Loucy (cell line): ENCODE measurements around the gene TRIM31.
"Not testable (repeated sequence)": the region's sequence is repeated elsewhere in the genome, so short reads cannot be mapped to it uniquely, and the experiment has no call there.

Experiments used
- H2AFZ ChIP-seq: fragments of 200-600 bp; sonication (generic); 2 replicates; pipeline ENCODE4 v1.6.0; 2016; ENCODE audit warnings: antibody characterized with exemption, mild to moderate bottlenecking, low read length, moderate library complexity
- H3F3A ChIP-seq: fragments of 200-600 bp; 2 replicates; pipeline ENCODE4 v1.6.0; 2016; ENCODE audit warnings: antibody characterized with exemption, low read depth, mild to moderate bottlenecking
- H3K27me3 ChIP-seq: fragments of 200-600 bp; sonication (generic); 2 replicates; pipeline ENCODE4 v1.6.1; 2014; ENCODE audit warnings: low read length, mild to moderate bottlenecking; ENCODE audit not compliant: insufficient read depth, poor library complexity, severe bottlenecking
- H3K36me3 ChIP-seq: fragments of 200-600 bp; sonication (generic); 2 replicates; pipeline ENCODE4 v1.6.1; 2016; ENCODE audit warnings: low read length; ENCODE audit not compliant: insufficient read depth
- H3K4me1 ChIP-seq: fragments of 200-600 bp; sonication (generic); 2 replicates; pipeline ENCODE4 v1.5.1; 2014; ENCODE audit warnings: low read length, mild to moderate bottlenecking; ENCODE audit not compliant: insufficient read depth, poor library complexity, severe bottlenecking
- H3K4me2 ChIP-seq: fragments of 200-600 bp; sonication (generic); 2 replicates; pipeline ENCODE4 v1.6.0; 2014; ENCODE audit warnings: antibody characterized with exemption, low read length, low read depth, mild to moderate bottlenecking; ENCODE audit not compliant: poor library complexity, severe bottlenecking
- H3K4me3 ChIP-seq: fragments of 200-600 bp; sonication (generic); 2 replicates; pipeline ENCODE4 v1.5.1; 2014; ENCODE audit warnings: low read length, mild to moderate bottlenecking, mixed read lengths; ENCODE audit not compliant: poor library complexity, severe bottlenecking
- H3K79me2 ChIP-seq: fragments of 200-600 bp; sonication (generic); 2 replicates; pipeline ENCODE4 v1.6.1; 2014; ENCODE audit warnings: low read length; ENCODE audit not compliant: insufficient read depth
- H3K9ac ChIP-seq: fragments of 200-600 bp; sonication (generic); 2 replicates; pipeline ENCODE4 v1.6.0; 2014; ENCODE audit warnings: mild to moderate bottlenecking, low read depth, low read length, moderate library complexity; ENCODE audit not compliant: poor library complexity, severe bottlenecking
- H3K9me2 ChIP-seq: fragments of 200-600 bp; sonication (generic); replicated peaks from 2 replicates; pipeline ENCODE4 v1.6.1; 2016; ENCODE audit warnings: low read depth, low read length, mixed read lengths
- H3K9me3 ChIP-seq: fragments of 200-600 bp; sonication (generic); 2 replicates; pipeline ENCODE4 v1.6.1; 2014; ENCODE audit warnings: mild to moderate bottlenecking, antibody characterized with exemption, low read length, low read depth; ENCODE audit not compliant: insufficient read depth
- H4K20me1 ChIP-seq: fragments of 200-600 bp; sonication (generic); 2 replicates; pipeline ENCODE4 v1.6.0; 2014; ENCODE audit warnings: antibody characterized with exemption, low read length, mild to moderate bottlenecking; ENCODE audit not compliant: insufficient read depth, poor library complexity, severe bottlenecking
- EZH2phosphoT487 ChIP-seq: fragments of 200-600 bp; IDR thresholded peaks from 2 replicates; pipeline ENCODE4 v1.6.1; 2018; ENCODE audit warnings: antibody characterized with exemption, mild to moderate bottlenecking, moderate library complexity, borderline replicate concordance
- TF ChIP-seq, protein P1 (sequence below): fragments of 200-600 bp; sonication (generic); conservative IDR thresholded peaks from 2 replicates; pipeline ENCODE4 v1.5.1; 2014; ENCODE audit warnings: mild to moderate bottlenecking, antibody characterized with exemption, low read length

The TRIM31 gene

DNA sequence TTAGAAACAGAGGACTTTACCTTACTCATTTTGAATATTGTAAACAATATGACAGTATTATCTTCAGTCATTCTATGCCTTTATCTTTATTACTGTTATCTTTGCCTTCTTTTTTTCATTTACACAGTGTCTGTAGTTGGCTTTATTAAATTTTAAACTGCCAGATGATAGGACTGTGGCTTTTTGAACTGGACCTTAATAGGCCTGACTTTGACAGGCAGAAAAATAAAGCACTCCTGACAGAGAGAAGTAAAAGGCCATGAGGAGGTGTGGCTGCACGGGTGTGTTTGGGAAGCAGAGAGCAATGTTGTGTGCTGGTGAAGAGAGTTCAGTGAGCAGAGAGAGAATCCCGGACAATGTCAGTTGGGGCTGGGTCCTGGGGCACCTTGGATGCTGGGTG, 30.9 kb upstream of the TRIM31 start:
- peak overlapping the region; percentile 78 for H2AFZ ChIP-seq
- no peak overlapping the region for H3K4me2 ChIP-seq

DNA sequence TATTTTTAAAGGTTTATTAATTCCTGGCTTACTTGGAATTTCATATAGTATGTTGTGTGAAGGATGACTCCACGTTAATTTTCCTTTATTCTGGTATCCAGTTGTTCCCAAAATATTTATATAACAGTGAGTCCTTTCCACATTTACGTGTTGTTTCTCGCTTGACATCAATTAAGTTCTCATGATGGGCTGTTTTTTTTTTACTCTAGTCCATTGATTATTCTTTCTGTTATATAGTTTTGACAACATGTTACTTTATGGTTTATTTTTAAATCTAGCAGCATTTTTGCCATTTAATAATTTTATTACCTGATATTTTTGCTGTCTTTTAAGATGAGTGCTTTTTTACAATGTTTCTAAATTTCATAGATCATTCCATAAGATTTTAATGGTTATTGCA, 29.8 kb upstream of the TRIM31 start:
- no peaks in the 10 kb centered on the region for H3K9me2 ChIP-seq
- no peak for TF ChIP-seq EZH2phosphoT487
- TF ChIP-seq, protein P1, sequence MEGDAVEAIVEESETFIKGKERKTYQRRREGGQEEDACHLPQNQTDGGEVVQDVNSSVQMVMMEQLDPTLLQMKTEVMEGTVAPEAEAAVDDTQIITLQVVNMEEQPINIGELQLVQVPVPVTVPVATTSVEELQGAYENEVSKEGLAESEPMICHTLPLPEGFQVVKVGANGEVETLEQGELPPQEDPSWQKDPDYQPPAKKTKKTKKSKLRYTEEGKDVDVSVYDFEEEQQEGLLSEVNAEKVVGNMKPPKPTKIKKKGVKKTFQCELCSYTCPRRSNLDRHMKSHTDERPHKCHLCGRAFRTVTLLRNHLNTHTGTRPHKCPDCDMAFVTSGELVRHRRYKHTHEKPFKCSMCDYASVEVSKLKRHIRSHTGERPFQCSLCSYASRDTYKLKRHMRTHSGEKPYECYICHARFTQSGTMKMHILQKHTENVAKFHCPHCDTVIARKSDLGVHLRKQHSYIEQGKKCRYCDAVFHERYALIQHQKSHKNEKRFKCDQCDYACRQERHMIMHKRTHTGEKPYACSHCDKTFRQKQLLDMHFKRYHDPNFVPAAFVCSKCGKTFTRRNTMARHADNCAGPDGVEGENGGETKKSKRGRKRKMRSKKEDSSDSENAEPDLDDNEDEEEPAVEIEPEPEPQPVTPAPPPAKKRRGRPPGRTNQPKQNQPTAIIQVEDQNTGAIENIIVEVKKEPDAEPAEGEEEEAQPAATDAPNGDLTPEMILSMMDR, result no peak
- no peak overlapping the region for H3K4me2 ChIP-seq
- H3K27me3 ChIP-seq, result no peaks in the 10 kb centered on the region
- peaks cover 29% of the 10 kb centered on the region for H3K4me1 ChIP-seq
- H3K9ac ChIP-seq, result no peak overlapping the region
- H3K79me2 ChIP-seq, result no peaks in the 10 kb centered on the region
- no peak overlapping the region for H3K4me3 ChIP-seq
- no peaks in the 10 kb centered on the region for H3K36me3 ChIP-seq
- H4K20me1 ChIP-seq, result no peaks in the 10 kb centered on the region
- no peaks in the 10 kb centered on the region; the same call in 1 of the 2 replicates for H3F3A ChIP-seq
- H2AFZ ChIP-seq, result no peak overlapping the region
- no peaks in the 10 kb centered on the region for H3K9me3 ChIP-seq

More for the DNA sequence above, 30.9 kb upstream of the TRIM31 start:
- no peak overlapping the region for H3K9ac ChIP-seq
- H3K27me3 ChIP-seq, result no peaks in the 10 kb centered on the region
- H3K4me1 ChIP-seq, result peaks cover 29% of the 10 kb centered on the region
- no peaks in the 10 kb centered on the region for H3K36me3 ChIP-seq
- TF ChIP-seq EZH2phosphoT487, result no peak
- TF ChIP-seq, protein P1, result no peak
- H3K4me3 ChIP-seq, result no peak overlapping the region
- no peaks in the 10 kb centered on the region; the same call in 1 of the 2 replicates for H3F3A ChIP-seq
- no peaks in the 10 kb centered on the region for H3K9me2 ChIP-seq
- no peaks in the 10 kb centered on the region for H3K79me2 ChIP-seq
- no peaks in the 10 kb centered on the region for H4K20me1 ChIP-seq
- H3K9me3 ChIP-seq, result no peaks in the 10 kb centered on the region

DNA sequence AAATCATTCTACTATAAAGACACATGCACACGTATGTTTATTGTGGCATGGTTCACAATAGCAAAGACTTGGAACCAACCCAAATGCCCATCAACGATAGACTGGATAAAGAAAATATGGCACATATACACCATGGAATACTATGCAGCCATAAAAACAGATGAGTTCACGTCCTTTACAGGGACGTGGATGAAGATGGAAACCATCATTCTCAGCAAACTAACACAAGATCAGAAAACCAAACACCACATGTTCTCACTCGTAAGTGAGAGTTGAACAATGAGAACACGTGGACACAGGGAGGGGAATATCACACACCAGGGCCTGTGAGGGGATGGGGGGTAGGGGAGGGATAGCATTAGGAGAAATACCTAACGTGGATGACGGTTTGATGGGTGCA, 27.4 kb upstream of the TRIM31 start:
- H3K27me3 ChIP-seq, H2AFZ ChIP-seq, H3F3A ChIP-seq, H4K20me1 ChIP-seq, H3K9me3 ChIP-seq, H3K79me2 ChIP-seq, H3K36me3 ChIP-seq, H3K4me3 ChIP-seq, H3K9ac ChIP-seq, H3K9me2 ChIP-seq, H3K4me2 ChIP-seq: not testable (repeated sequence)
- peaks cover 29% of the 10 kb centered on the region for H3K4me1 ChIP-seq

DNA sequence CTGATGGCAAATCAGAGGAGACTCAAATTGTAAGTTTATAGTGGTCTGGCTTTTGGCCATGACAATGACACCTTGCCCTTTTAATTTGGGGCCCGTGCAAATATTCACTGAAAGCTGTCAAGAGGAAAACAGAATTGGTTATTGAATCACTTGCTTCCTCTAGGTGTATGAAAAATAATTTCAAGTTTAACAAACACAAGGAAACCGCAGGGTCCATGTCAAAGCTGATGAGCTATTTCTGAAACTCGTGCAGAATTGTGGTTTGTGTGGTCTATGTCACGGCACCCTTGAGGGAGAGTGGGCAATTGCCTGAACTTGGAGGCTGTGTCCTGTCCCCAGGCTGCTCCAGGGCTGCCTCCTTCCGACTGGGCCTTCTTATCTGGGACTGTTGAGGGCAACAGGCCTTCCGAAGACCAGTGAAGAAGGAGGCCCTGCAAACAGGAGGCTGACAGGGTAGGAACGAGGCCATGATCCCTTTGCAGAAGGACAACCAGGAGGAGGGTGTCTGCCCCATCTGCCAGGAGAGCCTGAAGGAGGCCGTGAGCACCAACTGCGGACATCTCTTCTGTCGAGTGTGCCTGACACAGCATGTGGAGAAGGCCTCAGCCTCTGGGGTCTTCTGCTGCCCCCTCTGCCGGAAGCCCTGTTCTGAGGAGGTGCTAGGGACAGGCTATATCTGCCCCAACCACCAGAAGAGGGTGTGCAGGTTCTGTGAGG, 23.8 kb upstream of the TRIM31 start:
- Histone ChIP-seq H3K79me2 (no peaks in the 10 kb centered on the region), H3K27me3 (no peaks in the 10 kb centered on the region), H3K9ac (no peak overlapping the region), H3K4me1 (peaks cover 23% of the 10 kb centered on the region), H3K4me3 (no peak overlapping the region), H3K9me3 (no peaks in the 10 kb centered on the region), H3K4me2 (peak overlapping the region; percentile 35), H3F3A (no peaks in the 10 kb centered on the region), H2AFZ (no peak overlapping the region), H3K9me2 (no peaks in the 10 kb centered on the region), H4K20me1 (no peaks in the 10 kb centered on the region), H3K36me3 (no peaks in the 10 kb centered on the region)
- no peak for TF ChIP-seq EZH2phosphoT487
- TF ChIP-seq, protein P1, result no peak
